Ammon's horn (tissue), 1 donor: ENCODE data around the gene RBM10.

Experiments
- DNase-seq: peaks from one replicate; pipeline ENCODE4 v3.0.0-alpha.2; 2016; ENCODE audit warnings: low spot score

Gene RBM10

DNA sequence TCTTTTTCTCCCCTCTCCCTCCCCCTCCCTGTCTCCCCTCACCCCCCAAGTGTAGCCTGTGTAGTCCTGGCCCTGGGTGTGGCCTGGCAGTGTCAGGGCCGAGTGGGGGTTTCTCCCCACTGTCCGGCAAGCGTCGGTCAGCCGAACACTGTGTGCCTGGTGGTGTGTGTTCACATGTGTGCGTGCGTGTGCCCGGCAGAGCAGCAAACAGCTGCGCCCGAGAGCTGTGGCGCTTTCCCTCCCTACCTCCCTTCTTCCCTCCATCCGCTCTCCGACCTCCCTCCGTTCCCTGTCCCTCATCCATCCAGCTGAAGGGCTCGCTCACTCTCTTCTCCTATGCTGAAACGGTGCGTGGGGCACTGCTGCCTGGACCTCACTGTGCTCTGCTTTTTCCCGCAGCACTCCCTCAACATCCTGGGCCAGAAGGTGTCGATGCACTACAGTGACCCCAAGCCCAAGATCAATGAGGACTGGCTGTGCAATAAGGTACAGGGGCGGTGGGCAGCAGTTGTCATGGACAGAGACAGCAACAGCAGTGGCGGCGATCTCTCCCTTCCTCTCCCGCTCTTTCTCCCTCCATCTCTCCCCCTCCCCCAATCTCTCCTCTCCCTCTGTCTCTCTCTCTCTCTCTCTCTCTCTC lies 31.2 kb downstream of the RBM10 start:
- no peak for DNase-seq

DNA sequence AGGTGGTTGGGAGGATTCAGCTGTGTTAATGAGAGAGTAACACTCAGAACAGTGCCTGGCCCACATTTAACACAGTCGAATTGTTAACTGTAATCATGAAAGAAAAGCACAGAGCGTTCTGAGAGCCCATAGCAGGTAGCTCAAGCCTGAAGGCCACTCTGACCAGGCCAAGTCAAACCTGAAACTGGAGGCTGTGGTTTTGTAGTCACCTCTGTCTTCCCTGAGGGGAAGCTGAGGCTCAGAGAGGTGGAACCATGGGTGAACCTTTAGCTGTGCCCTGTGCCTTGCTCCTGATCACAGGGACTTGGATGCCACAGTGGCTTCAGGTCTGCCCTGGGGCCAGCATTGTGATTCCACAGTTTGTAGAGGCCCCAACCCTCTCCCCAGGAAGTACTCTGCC lies 32.1 kb downstream of the RBM10 start:
- no peak for DNase-seq

DNA sequence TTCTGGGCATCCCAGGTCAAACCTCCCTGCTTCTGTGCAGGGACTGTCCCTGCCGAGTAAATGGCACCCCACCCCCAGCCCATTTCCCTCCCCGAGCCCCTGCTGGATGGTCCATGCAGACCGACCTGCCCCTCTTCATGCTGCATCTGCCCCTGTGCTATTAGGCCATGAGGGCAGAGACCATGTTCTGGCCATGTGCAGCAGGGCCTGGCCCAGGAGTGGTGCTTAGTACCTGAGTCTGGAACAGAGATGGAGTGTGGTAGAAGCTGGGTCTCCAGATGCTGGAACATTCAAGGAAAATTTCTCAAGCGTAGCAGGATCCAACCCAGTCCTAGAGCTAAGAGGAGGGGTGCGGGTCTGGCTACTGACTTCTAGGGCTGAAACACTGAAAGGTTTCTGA lies 33.3 kb downstream of the RBM10 start:
- no peak for DNase-seq

GRCh38 chrX:47179221-47179927 lies 34.4 kb downstream of the RBM10 start:
- DNase-seq: peak; percentile 68

DNA sequence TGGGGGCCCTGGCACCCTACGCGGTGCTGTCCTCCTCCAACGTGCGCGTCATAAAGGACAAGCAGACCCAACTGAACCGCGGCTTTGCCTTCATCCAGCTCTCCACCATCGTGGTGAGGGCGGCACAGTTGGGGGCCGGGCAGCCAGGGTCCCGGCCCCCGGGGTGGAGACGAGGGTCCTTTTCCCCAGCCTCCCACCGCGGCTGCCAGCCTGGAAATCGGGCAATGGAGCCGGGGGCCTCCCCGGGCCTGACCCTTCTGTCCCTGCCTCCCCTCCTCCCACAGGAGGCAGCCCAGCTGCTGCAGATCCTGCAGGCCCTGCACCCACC lies 34.9 kb downstream of the RBM10 start:
- DNase-seq: no peak

GRCh38 chrX:47180346-47180745 lies 35.3 kb downstream of the RBM10 start:
- DNase-seq: no peak

DNA sequence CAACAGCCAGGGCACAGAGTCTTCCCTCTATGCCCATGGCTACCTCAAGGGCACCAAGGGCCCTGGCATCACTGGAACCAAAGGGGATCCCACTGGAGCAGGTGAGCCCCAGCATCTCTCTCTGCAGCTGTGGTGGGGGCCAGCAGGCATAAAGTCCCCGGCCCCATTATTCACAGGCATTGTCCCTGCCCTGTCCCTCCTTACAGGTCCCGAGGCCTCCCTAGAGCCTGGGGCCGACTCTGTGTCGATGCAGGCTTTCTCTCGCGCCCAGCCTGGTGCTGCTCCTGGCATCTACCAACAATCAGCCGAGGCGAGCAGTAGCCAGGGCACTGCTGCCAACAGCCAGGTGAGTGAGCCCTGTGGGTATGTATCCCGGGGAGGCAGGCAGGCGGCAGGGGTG lies 36.3 kb downstream of the RBM10 start:
- DNase-seq: no peak

GRCh38 chrX:47182106-47182700 lies 37.2 kb downstream of the RBM10 start:
- no peak for DNase-seq

DNA sequence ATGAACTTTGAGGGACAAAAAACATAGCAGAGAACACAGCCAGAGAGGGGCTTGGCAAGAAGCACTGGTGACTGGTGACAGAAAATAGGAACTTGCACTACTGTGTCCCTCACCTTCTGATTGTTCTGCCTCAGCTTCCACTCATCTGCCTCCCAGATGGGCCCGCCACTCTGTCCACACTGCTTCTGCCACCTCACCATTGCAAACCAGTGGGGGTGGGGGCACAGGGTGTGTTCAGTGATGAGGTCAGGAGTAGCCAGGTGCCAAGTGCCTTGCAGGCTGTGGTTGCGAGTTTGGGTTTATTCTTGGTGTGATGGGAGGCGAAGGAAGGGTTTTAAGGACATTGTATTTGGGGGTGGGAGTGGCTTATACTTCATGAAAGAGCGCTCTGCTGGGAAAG lies 39.5 kb downstream of the RBM10 start:
- no peak for DNase-seq

DNA sequence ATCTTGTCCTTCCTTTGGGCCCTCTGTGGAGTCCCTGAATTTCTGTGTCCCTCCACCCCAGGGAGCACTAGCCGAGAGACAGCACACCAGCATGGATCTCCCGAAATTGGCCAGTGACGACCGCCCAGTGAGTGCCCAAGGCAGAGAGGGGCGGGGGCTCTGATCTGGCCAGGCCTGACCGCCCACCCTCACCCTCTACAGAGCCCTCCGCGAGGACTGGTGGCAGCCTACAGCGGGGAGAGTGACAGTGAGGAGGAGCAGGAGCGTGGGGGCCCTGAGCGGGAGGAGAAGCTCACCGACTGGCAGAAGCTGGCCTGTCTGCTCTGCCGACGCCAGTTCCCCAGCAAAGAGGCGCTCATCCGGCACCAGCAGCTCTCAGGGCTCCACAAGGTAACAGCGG lies 40.2 kb downstream of the RBM10 start:
- DNase-seq: no peak

DNA sequence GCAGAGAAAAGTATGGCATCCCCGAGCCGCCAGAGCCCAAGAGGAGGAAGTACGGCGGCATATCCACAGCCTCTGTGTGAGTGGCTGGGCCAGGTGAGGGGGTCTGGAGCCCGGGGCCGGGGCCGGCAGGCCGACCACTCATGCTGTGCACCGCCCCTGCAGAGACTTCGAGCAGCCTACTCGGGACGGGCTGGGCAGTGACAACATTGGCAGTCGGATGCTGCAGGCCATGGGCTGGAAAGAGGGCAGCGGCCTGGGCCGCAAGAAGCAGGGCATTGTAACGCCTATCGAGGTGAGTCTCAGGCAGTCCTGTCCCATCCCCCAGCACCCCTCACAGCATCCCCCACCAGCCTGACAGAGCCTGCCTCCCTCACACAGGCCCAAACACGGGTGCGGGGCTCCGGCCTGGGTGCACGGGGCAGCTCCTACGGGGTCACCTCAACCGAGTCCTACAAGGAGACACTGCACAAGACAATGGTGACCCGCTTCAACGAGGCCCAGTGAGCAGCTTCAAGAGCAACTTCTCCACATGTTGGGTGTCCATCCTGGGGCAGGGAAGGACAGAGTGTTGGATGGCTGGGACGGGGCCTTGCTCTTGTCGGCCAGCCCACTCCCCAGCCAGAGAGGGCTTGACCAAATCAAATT lies 41.2 kb downstream of the RBM10 start:
- DNase-seq: no peak

DNA sequence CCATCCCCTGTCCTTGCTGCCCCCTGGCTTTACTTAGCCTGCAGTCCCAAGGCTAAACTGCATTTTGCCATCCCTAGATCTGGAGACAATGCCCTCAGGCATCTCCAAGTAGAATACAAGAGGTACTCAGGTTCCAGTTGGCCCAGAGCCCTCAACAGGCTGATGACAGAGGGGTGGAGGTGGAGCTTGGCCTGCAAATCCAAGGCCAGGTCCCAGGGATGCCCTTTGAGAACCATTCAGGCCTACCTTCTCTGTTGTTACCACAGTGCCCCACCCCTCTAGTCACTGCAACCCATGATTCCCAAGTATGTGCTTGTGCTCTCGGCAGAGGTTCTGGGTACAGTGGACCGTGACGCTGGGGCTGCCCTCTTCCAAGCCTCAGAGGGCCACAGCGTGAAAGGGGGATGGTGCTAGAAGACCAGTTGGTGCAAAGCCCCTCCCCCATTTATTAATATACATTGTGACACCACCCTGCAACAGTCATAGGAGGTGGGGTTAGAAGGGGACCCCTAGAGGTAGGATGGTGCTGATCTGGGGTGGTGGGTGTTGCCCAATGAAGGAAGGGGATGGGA lies 42.2 kb downstream of the RBM10 start:
- DNase-seq: no peak

DNA sequence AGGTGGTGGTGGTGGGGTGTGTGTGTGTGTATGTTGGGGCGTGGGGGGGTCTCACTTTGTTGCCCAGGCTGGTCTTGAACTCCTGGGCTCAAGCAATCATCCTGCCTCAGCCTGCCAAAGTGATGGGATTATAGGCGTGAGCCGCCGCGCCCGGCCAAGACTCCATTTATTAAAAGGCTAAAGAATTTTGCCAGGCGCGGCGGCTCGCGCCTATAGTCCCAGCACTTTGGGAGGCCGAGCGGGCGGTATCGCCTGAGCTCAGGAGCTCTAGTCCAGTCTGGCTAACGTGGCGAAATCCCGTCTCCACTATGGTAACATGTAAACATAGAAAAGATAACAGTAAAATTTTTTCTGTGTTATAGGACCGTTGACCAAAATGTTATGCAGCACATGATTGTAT lies 44.9 kb downstream of the RBM10 start:
- no peak for DNase-seq

DNA sequence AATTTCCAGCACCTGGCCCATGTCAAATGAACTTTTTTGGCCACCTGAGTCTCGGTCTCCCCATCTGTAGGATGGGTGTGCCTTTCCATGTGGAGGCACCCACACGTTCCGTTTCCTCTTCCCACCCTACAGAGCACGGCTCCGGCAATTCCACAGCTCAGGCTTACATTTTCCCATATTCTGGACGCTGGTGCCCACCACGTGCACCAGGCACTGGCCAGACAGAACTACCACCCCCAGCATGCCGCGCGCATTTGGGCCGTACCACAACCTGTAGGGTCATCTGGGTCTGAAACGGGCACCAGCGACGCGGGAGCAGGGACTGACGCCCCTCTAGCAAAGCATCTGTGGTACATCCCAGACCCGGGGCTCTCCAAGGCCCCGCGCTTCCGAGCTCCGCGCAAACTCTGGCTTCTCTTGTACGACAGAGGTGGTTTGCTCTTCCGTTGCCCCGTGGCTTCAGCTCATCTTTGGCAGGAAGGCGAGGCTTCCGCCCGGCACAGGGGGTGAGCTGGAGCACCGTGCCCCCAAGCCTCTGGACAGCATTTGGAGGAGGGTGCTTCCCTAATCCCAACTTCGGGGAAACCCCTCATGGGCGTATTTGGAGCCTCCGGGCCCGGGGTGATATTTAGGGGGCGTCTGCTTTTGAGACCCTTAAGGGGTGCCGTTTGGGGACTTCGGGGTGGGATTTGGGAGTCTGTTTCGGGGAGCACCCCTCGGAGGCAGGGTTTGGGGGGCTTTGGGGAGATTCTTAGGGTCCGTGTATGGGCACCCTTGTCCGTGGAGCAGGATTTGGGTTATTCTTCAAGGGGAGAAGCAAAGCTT lies 45.6 kb downstream of the RBM10 start:
- peak; percentile 93 for DNase-seq

DNA sequence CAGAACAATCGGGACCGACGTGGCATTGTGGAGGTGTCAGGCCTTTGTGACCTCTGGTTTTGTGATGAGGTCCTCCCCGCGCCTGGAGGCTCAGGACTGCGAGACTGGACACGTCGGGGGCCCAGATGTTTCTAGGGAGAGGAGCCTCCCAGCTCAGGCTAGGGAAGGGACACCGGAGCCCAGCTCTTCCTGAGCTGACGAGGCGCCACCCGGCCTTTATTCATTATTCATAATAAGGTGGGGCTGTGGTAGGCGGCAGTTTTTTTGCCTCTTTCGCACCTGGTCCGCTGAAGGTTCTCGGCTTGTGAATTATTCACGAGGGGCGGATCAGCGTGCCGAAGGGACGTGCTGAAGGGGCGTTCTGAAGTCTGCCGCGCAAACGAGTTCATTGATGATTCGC lies 46.3 kb downstream of the RBM10 start:
- no peak for DNase-seq

GRCh38 chrX:47191806-47192401 lies 46.9 kb downstream of the RBM10 start:
- no peak for DNase-seq

GRCh38 chrX:47193475-47194193 lies 48.6 kb downstream of the RBM10 start, which contains the start of gene UBA1:
Gene UBA1 (plus strand): TSS chrX:47193829. CDS start chrX:47198803, 4,974 bp downstream.
- DNase-seq: peak; percentile 94

- no peak for DNase-seq
Observed at GRCh38 chrX:47194194-47194787, 49.3 kb downstream of the RBM10 start.

GRCh38 chrX:47196098-47196497 lies 51.1 kb downstream of the RBM10 start:
- DNase-seq: no peak

DNA sequence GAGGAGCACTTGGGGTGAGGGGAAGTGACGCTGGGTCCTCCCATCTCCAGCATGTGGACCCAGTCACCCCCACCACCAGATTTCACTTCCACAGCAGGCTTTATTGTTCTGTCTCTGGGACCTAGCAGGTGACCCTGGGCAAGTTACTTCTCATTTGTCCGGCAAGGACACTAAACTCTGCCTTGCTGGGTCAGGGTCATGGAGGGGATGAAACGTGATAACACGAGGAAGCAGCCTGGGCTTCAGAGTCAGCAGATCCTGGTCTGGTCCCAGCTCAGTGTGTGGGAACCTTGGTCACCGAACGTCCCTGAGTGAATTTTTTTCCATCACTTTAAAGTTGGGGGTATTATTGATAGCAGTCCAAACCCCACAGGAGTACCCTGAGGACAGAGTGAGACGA lies 52.5 kb downstream of the RBM10 start:
- DNase-seq: no peak
